ENCODE data around the gene DOC2A.

GRCh38 chr16:30026449-30026848 is 15.6 kb upstream of the DOC2A start:
- TF ChIP-seq CTCF (IDR thresholded peaks at IDR 0.05) (no peak), REST (IDR thresholded peaks at IDR 0.05; ENCODE audit: insufficient read depth in 1 of 2, low read depth in 2 of 2, low read length in 1 of 2) (no peak), TCF7L2 (IDR thresholded peaks at IDR 0.05; ENCODE audit: low read depth, low read length) (no peak)
